IPS DF 6.9 (cell line): ENCODE measurements around the gene GFRA1.
"Not testable (repeated sequence)": the region's sequence is repeated elsewhere in the genome, so short reads cannot be mapped to it uniquely, and the experiment has no call there.

Experiments
- DNase-seq: peaks from one replicate; pipeline ENCODE4 v3.0.0-alpha.2; 2013; ENCODE audit warnings: low read depth, low spot score
- H3K27ac ChIP-seq: one replicate; pipeline ENCODE4 v1.5.1; 2013; ENCODE audit warnings: low read length, control low read depth
- H3K27me3 ChIP-seq: 2 replicates; pipeline ENCODE4 v1.6.1; 2013; ENCODE audit warnings: mild to moderate bottlenecking, low read length; ENCODE audit not compliant: control insufficient read depth, insufficient read depth
- H3K36me3 ChIP-seq: 2 replicates; pipeline ENCODE4 v1.6.1; 2013; ENCODE audit warnings: low read length; ENCODE audit not compliant: control insufficient read depth, insufficient read depth
- H3K4me1 ChIP-seq: 2 replicates; pipeline ENCODE4 v1.6.1; 2013; ENCODE audit warnings: low read length; ENCODE audit not compliant: control insufficient read depth, insufficient read depth
- H3K4me3 ChIP-seq: 2 replicates; pipeline ENCODE4 v1.5.1; 2013; ENCODE audit warnings: mild to moderate bottlenecking, low read length
- H3K9me3 ChIP-seq: 2 replicates; pipeline ENCODE4 v1.6.1; 2013; ENCODE audit warnings: low read length, inconsistent platforms; ENCODE audit not compliant: control insufficient read depth, insufficient read depth
- WGBS: extraction: QIAGEN DNeasy Blood & Tissue Kit; methylation state at CpG from one replicate; pipeline ENCODE4 v1.1.7; 2013; ENCODE audit warnings: mixed read lengths, missing lambda C conversion rate; ENCODE audit not compliant: insufficient read length, insufficient coverage; 5-methylcytosine and 5-hydroxymethylcytosine counted together

Gene GFRA1

GRCh38 chr10:116182426-116182825 lies 90.6 kb downstream of the GFRA1 start:
- no peak for DNase-seq
- Histone ChIP-seq H3K27me3 (no peaks in the 10 kb centered on the region), H3K27ac (no peak overlapping the region), H3K4me1 (no peaks in the 10 kb centered on the region), H3K9me3 (no peaks in the 10 kb centered on the region), H3K36me3 (no peaks in the 10 kb centered on the region), H3K4me3 (no peak overlapping the region)
- no CpG with 5 or more reads among the region's 2 CpGs for WGBS

GRCh38 chr10:116178086-116178605 lies 94.9 kb downstream of the GFRA1 start:
- no CpG with 5 or more reads among the region's 9 CpGs for WGBS
- H3K9me3 ChIP-seq: no peaks in the 10 kb centered on the region
- H3K27me3 ChIP-seq: no peaks in the 10 kb centered on the region
- no peak for DNase-seq
- no peak overlapping the region for H3K27ac ChIP-seq
- no peaks in the 10 kb centered on the region for H3K36me3 ChIP-seq
- no peaks in the 10 kb centered on the region for H3K4me1 ChIP-seq
- H3K4me3 ChIP-seq: no peak overlapping the region

GRCh38 chr10:116175231-116175630 lies 97.8 kb downstream of the GFRA1 start:
- H3K9me3 ChIP-seq: no peaks in the 10 kb centered on the region
- H3K4me1 ChIP-seq: no peaks in the 10 kb centered on the region
- no peaks in the 10 kb centered on the region for H3K36me3 ChIP-seq
- no peaks in the 10 kb centered on the region for H3K27me3 ChIP-seq
- no peak overlapping the region for H3K4me3 ChIP-seq
- H3K27ac ChIP-seq: no peak overlapping the region
- DNase-seq: no peak
- WGBS: no CpG with 5 or more reads among the region's 8 CpGs

GRCh38 chr10:116171505-116171904 lies 101.5 kb downstream of the GFRA1 start:
- no CpG with 5 or more reads among the region's 4 CpGs for whole genome bisulfite sequencing

GRCh38 chr10:116170815-116171250 lies 102.2 kb downstream of the GFRA1 start:
- H3K27ac ChIP-seq: no peak overlapping the region
- DNase-seq: no peak

More at GRCh38 chr10:116171505-116171904, 101.5 kb downstream of the GFRA1 start:
- no peaks in the 10 kb centered on the region for H3K9me3 ChIP-seq
- H3K27me3 ChIP-seq: no peaks in the 10 kb centered on the region
- no peak overlapping the region for H3K4me3 ChIP-seq
- H3K27ac ChIP-seq: no peak overlapping the region
- no peak for DNase-seq
- no peaks in the 10 kb centered on the region for H3K4me1 ChIP-seq
- no peaks in the 10 kb centered on the region for H3K36me3 ChIP-seq

GRCh38 chr10:116169782-116170445 lies 103.1 kb downstream of the GFRA1 start:
- Histone ChIP-seq H3K27ac (no peak overlapping the region), H3K27me3 (no peaks in the 10 kb centered on the region), H3K4me3 (no peak overlapping the region), H3K9me3 (no peaks in the 10 kb centered on the region), H3K4me1 (no peaks in the 10 kb centered on the region), H3K36me3 (no peaks in the 10 kb centered on the region)
- DNase-seq: no peak
- no CpG with 5 or more reads among the region's 3 CpGs for WGBS

More at GRCh38 chr10:116170815-116171250, 102.2 kb downstream of the GFRA1 start:
- WGBS: no CpG with 5 or more reads among the region's 2 CpGs
- no peak overlapping the region for H3K4me3 ChIP-seq
- no peaks in the 10 kb centered on the region for H3K4me1 ChIP-seq
- H3K36me3 ChIP-seq: no peaks in the 10 kb centered on the region
- no peaks in the 10 kb centered on the region for H3K27me3 ChIP-seq
- H3K9me3 ChIP-seq: no peaks in the 10 kb centered on the region

- Histone ChIP-seq H3K36me3 (no peaks in the 10 kb centered on the region), H3K9me3 (no peaks in the 10 kb centered on the region), H3K4me1 (no peaks in the 10 kb centered on the region), H3K4me3 (no peak overlapping the region), H3K27me3 (no peaks in the 10 kb centered on the region), H3K27ac (no peak overlapping the region)
- no peak for DNase-seq
- WGBS: no CpG with 5 or more reads among the region's 1 CpG
Observed at GRCh38 chr10:116168745-116169144, 104.3 kb downstream of the GFRA1 start.

- no peak for DNase-seq
- no peak overlapping the region for H3K27ac ChIP-seq
- no peaks in the 10 kb centered on the region for H3K27me3 ChIP-seq
- no peaks in the 10 kb centered on the region for H3K36me3 ChIP-seq
- WGBS: no CpG with 5 or more reads among the region's 2 CpGs
- no peaks in the 10 kb centered on the region for H3K9me3 ChIP-seq
- no peaks in the 10 kb centered on the region for H3K4me1 ChIP-seq
- H3K4me3 ChIP-seq: no peak overlapping the region
Observed at GRCh38 chr10:116168329-116168728, 104.7 kb downstream of the GFRA1 start.

- not testable (repeated sequence) for H3K27me3 ChIP-seq, DNase-seq, H3K27ac ChIP-seq, H3K4me3 ChIP-seq, H3K4me1 ChIP-seq, H3K9me3 ChIP-seq, H3K36me3 ChIP-seq
Observed at GRCh38 chr10:116165941-116166340, 107.1 kb downstream of the GFRA1 start.

- Histone ChIP-seq H3K4me3 (no peak overlapping the region), H3K27ac (no peak overlapping the region), H3K4me1 (no peaks in the 10 kb centered on the region), H3K36me3 (no peaks in the 10 kb centered on the region), H3K9me3 (no peaks in the 10 kb centered on the region), H3K27me3 (no peaks in the 10 kb centered on the region)
- no peak for DNase-seq
- no CpG with 5 or more reads among the region's 5 CpGs for WGBS
Observed at GRCh38 chr10:116164291-116164690, 108.7 kb downstream of the GFRA1 start.
